BLaER1 (cell line): ENCODE results near the gene RBM18.
A peak's percentile ranks its signal among the peaks of the same experiment; 100 is the strongest.

Source experiments
- H3K27ac ChIP-seq: shearing (Covaris generic); formaldehyde crosslinking; 2 replicates; pipeline ENCODE4 v1.8.1; 2022
- H3K27me3 ChIP-seq: shearing (Covaris generic); formaldehyde crosslinking; 2 replicates; pipeline ENCODE4 v1.8.1; 2022
- H3K36me3 ChIP-seq: shearing (Covaris generic); formaldehyde crosslinking; 2 replicates; pipeline ENCODE4 v1.8.1; 2022
- H3K4me1 ChIP-seq: shearing (Covaris generic); formaldehyde crosslinking; 2 replicates; pipeline ENCODE4 v1.8.1; 2022
- H3K4me2 ChIP-seq: shearing (Covaris generic); formaldehyde crosslinking; 2 replicates; pipeline ENCODE4 v1.8.1; 2022
- H3K4me3 ChIP-seq: shearing (Covaris generic); formaldehyde crosslinking; 2 replicates; pipeline ENCODE4 v1.8.1; 2022
- H3K9ac ChIP-seq: shearing (Covaris generic); formaldehyde crosslinking; 2 replicates; pipeline ENCODE4 v1.8.1; 2022
- H3K9me3 ChIP-seq: shearing (Covaris generic); formaldehyde crosslinking; 2 replicates; pipeline ENCODE4 v1.8.1; 2022
- H4K20me1 ChIP-seq: shearing (Covaris generic); formaldehyde crosslinking; 2 replicates; pipeline ENCODE4 v1.8.1; 2022
- Cebpa-rat ChIP-seq: shearing (Covaris generic); IDR thresholded peaks from 2 replicates; pipeline ENCODE4 v1.8.1; 2022

Gene RBM18

DNA sequence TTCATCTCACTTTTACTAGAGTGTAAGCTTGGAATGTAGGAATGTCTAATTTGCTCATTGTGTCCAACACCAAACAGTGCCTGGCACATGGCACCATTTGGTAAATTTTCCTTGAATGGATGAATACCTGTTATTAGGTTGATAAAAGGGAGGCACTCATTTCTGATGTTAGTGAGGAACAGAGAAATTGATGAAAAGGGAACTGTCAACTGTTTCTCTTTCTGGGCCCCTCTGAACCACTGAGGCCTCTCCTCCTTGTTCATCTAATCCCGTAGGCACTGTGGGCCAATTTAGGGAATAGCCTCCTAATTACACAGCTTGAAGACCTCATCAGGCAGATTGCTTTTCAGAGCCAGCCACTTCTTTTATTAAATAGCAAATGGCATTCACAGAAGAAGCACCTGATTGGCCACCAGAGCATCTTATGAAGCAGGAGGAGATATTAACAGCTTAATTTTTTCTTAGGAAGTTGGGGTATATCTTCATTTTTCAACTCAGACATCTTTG, 22.6 kb upstream of the RBM18 start:
- Histone ChIP-seq H3K27ac (no peak overlapping the region), H3K4me1 (peaks cover 32% of the 10 kb centered on the region), H3K9me3 (no peaks in the 10 kb centered on the region), H3K27me3 (no peaks in the 10 kb centered on the region), H3K4me2 (no peak overlapping the region), H3K4me3 (no peak overlapping the region), H3K36me3 (peaks cover 80% of the 10 kb centered on the region), H3K9ac (no peak overlapping the region), H4K20me1 (peaks cover 28% of the 10 kb centered on the region)
- no peak for TF ChIP-seq Cebpa-rat

DNA sequence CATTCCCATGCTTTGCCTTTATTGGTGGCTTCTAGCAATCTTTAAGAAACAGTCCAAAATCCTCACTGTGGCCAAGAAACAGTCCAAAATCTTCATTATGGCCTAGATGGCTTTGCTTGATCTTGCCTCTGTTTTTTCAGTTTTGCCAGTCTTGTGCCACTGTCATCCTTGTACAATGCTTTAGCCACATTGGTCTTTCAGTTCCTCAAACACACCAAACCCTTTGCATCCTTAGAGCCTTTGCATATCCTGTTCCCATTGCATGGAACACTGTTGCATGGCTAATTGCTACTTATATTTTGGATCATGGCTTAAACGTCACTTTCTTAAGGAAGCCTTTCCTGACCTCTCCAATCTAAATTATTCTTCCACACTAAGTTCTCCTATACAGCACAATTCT, 22.1 kb upstream of the RBM18 start:
- H3K9ac ChIP-seq, result no peak overlapping the region
- no peak for TF ChIP-seq Cebpa-rat
- no peak overlapping the region for H3K27ac ChIP-seq
- H3K4me3 ChIP-seq, result no peak overlapping the region
- peaks cover 27% of the 10 kb centered on the region for H3K4me1 ChIP-seq
- no peak overlapping the region for H3K4me2 ChIP-seq
- no peaks in the 10 kb centered on the region for H3K9me3 ChIP-seq
- H4K20me1 ChIP-seq, result peaks cover 24% of the 10 kb centered on the region
- H3K36me3 ChIP-seq, result peaks cover 80% of the 10 kb centered on the region
- no peaks in the 10 kb centered on the region for H3K27me3 ChIP-seq

DNA sequence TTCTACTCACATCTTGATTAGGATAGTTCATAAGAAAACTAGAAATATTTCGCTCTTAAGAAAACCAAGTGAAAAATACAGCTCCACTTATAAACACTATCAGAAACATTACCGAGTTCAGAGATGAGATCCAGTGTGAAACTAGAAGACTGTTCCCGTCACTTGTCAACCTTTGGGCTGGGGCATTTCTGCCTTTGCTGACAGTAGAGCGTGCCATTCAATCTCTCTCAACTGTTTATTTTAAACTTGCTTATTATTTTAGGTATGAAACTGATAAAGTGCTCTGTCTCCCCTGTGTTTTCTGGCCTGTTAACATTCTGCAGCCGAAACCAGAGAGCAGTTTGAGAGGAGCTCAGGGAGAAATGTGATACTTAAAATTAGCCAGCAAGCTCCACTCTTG, 16.7 kb upstream of the RBM18 start:
- H3K36me3 ChIP-seq, result peaks cover 85% of the 10 kb centered on the region
- TF ChIP-seq Cebpa-rat, result no peak

DNA sequence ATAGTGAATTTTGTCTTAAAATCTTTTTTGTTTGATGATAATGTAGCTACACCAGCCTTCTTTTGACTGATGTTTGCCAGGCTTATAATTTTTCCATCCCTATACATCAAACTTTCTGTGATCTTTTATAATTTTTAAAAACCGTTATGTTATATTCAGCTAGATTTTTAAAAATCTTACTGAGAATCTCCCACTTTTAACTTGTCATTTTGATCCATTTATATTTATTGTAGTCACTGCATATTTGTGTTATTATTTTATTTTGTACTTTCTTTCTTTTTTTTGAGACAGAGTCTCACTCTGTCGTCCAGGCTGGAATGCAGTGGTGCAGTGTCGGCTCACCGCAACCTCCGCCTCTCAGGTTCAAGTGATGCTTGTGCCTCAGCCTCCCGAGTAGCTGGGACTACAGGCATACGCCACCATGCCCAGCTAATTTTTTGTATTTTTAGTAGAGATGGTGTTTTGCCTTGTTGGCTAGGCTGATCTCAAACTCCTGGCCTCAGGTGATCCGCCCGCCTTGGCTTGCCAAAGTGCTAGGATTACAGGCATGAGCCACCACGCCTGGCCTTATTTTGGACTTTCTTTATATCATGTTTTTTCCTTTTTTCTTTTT, 12.8 kb upstream of the RBM18 start:
- Histone ChIP-seq H4K20me1 (peaks cover 24% of the 10 kb centered on the region; the same call in 1 of the 2 replicates), H3K9ac (no peak overlapping the region), H3K36me3 (peaks cover 79% of the 10 kb centered on the region), H3K4me3 (no peak overlapping the region), H3K4me2 (no peak overlapping the region), H3K9me3 (peaks cover 37% of the 10 kb centered on the region), H3K27me3 (no peaks in the 10 kb centered on the region), H3K4me1 (peaks cover 13% of the 10 kb centered on the region; the same call in 1 of the 2 replicates), H3K27ac (no peak overlapping the region)
- TF ChIP-seq Cebpa-rat, result no peak

More for the DNA sequence above, 16.7 kb upstream of the RBM18 start:
- Histone ChIP-seq H3K9ac (no peak overlapping the region), H3K4me2 (no peak overlapping the region), H3K4me1 (peaks cover 13% of the 10 kb centered on the region; the same call in 1 of the 2 replicates), H3K9me3 (peaks cover 14% of the 10 kb centered on the region), H4K20me1 (peaks cover 24% of the 10 kb centered on the region; the same call in 1 of the 2 replicates), H3K27ac (no peak overlapping the region), H3K4me3 (no peak overlapping the region), H3K27me3 (no peaks in the 10 kb centered on the region)

DNA sequence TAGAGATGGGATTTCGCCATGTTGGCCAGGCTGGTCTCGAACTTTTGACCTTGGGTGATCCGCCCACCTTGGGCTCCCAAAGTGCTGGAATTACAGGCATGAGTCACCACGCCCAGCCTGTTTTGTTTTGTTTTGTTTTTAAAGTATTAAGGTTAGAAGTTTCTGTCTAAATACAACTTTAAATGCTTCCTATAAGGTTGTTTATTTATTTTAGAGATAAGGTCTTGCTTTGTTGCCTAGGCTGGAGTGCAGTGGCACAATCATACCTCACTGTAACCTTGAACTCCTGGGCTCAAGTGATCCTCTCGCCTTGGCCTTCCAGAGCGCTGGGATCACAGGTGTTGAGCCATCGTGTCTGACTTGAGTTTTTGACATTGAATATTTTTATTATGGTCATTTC, 11.5 kb upstream of the RBM18 start:
- peaks cover 37% of the 10 kb centered on the region for H3K9me3 ChIP-seq
- no peak overlapping the region for H3K9ac ChIP-seq
- no peak overlapping the region for H3K27ac ChIP-seq
- no peak overlapping the region for H3K4me2 ChIP-seq
- peaks cover 16% of the 10 kb centered on the region; the same call in 1 of the 2 replicates for H4K20me1 ChIP-seq
- peaks cover 11% of the 10 kb centered on the region; the same call in 1 of the 2 replicates for H3K4me1 ChIP-seq
- H3K27me3 ChIP-seq, result no peaks in the 10 kb centered on the region
- TF ChIP-seq Cebpa-rat, result no peak
- no peak overlapping the region for H3K4me3 ChIP-seq
- H3K36me3 ChIP-seq, result peaks cover 77% of the 10 kb centered on the region

DNA sequence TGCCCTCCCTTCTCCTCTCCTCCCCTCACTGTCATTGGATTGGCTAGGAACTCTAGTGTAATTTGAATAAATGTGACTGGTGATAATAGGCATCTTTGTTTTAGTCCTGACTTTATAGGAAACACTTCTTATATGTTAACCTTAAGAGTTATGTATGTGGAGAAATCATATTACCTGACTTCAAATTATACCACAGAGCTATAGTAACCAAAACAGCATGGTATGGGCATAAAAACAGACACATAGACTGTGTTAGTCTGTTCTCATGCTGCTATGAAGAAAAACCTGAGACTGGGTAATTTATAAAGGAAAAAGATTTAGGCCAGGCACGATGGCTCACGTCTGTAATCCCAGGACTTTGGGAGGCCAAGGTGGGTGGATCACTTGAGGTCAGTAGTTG, 9.4 kb upstream of the RBM18 start:
- Histone ChIP-seq H3K27me3 (no peaks in the 10 kb centered on the region), H3K4me2 (no peak overlapping the region), H3K27ac (no peak overlapping the region), H3K9me3 (peaks cover 37% of the 10 kb centered on the region), H3K36me3 (peaks cover 68% of the 10 kb centered on the region), H3K9ac (no peak overlapping the region), H4K20me1 (peaks cover 4% of the 10 kb centered on the region; the same call in 1 of the 2 replicates), H3K4me1 (no peaks in the 10 kb centered on the region), H3K4me3 (no peak overlapping the region)
- no peak for TF ChIP-seq Cebpa-rat

DNA sequence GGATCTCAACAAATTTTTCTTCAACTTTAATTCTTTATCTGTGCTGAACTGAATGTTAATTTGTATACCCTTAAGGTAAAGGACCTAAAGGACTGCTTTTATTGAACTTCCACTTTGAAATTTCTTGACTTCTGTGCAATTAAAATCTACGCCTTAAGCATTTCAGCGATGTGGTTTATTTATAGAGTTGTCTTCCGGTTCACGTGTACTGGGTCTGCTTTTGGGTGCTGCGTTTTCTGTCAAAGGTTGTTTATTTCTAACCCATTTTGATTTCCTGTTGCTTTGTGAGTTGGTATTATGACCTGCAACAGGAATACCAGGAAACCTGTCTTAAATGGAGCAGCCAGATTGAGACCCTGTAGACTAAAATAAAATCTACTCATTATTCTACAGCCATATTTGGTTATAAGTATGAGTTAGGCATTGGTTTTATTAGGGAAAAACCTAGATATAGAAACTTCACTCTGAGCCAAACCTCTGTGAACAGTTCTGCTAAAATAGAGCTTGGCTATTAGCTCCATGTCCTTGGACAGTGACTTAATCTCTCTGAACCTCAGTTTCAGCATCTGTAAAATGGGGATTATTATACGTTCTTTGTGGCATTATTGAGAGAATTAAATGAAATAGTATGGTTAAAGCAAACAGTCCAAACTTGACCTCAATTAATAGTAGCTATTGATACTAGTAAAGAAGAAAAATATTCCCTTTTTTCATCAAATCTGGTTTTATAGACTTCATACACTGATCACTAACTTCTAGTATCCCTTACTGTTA, 3.6 kb upstream of the RBM18 start:
- H3K4me3 ChIP-seq, result peak overlapping the region; percentile 2; the same call in 1 of the 2 replicates

DNA sequence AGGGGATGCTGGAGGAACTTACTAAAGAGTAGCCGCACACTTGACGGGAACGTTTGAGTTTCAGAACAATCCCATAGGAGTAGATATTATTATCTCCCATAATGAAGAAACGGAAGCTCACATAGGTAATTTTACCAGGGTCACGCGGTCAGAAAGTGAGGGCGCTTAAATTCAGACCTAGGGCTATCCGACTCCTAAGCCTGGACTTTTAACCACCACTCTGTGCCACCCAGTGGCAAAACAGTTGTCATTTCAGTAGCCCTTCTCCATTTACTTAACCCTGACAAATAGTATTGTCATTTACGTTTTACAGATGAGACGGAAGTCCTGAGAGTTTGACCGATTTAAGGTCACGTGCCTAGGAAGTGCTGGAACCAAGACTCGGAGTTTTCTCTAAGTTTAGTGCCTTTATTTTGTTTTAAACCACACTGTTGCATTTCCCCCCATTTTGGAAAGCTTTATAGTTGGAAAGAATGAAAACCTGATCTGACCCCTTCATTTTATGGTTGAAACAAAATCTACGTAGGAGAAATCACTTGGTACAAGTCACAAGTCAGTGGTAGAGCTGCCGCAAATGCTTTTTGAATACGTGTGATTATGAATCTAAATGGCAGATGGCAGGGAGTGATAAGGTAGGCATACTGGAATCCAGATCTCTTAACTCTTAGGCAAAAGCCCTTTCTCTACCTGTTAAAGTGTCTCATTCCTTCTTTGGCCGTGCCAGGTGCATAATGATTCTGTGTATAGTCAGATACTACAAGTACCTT, 692 bp upstream of the RBM18 start:
- Histone ChIP-seq H3K36me3 (peaks cover 16% of the 10 kb centered on the region), H4K20me1 (peaks cover 39% of the 10 kb centered on the region), H3K9me3 (no peaks in the 10 kb centered on the region), H3K4me1 (peaks cover 56% of the 10 kb centered on the region), H3K9ac (peak overlapping the region; percentile 91), H3K4me3 (peak overlapping the region; percentile 87), H3K27me3 (no peaks in the 10 kb centered on the region), H3K27ac (peak overlapping the region; percentile 90), H3K4me2 (peak overlapping the region; percentile 96)
- TF ChIP-seq Cebpa-rat, result no peak

More for the DNA sequence above, 3.6 kb upstream of the RBM18 start:
- TF ChIP-seq Cebpa-rat, result no peak
- Histone ChIP-seq H3K27me3 (no peaks in the 10 kb centered on the region), H3K4me2 (peak overlapping the region; percentile 71), H3K36me3 (peaks cover 25% of the 10 kb centered on the region), H3K4me1 (peaks cover 38% of the 10 kb centered on the region), H4K20me1 (peaks cover 10% of the 10 kb centered on the region), H3K9ac (peak overlapping the region; percentile 9; the same call in 1 of the 2 replicates), H3K27ac (peak overlapping the region; percentile 35; the same call in 1 of the 2 replicates), H3K9me3 (no peaks in the 10 kb centered on the region)

DNA sequence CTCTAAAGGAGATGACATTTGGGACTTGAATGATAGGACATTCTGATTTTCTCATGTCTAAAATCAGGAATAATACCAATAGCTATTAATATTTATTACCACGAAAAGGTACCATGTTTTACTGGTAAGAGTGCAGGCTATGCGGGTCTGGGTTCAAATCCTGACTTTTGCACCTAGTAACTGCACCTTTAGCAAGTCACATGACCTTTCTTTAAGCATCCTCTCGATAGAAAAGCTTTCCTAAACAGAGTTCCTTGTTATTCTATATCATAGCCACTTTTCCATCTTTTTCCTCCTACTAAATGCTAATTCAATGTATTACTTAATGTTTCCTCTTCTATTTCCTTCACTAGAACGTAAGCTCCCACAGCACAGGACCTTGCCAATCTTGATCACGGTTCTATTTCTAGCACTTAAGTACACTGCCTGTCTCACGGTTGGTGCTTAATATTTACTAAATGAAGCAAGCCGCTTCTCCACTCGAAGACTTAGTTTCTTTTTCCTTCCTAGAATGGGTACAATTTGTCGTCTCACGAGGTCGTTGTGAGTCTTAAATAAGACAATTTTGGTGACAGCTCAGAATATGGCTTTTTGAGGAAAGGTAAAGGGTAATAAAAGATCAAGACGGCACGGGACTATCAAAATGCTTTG, 816 bp downstream of the RBM18 start:
- H3K4me2 ChIP-seq, result peak overlapping the region; percentile 96
- H3K9ac ChIP-seq, result peak overlapping the region; percentile 91
- TF ChIP-seq Cebpa-rat, result no peak
- peak overlapping the region; percentile 87 for H3K4me3 ChIP-seq
- H3K4me1 ChIP-seq, result peaks cover 56% of the 10 kb centered on the region
- peak overlapping the region; percentile 90 for H3K27ac ChIP-seq
- peaks cover 31% of the 10 kb centered on the region for H3K36me3 ChIP-seq
- H3K27me3 ChIP-seq, result no peaks in the 10 kb centered on the region
- H4K20me1 ChIP-seq, result peaks cover 43% of the 10 kb centered on the region
- no peaks in the 10 kb centered on the region for H3K9me3 ChIP-seq
